ENCODE results near the gene NXT1. TPM values are rescaled to one million over a fixed set of nuclear protein-coding genes. Genes with fewer than 3 reads are reported as not detected.
"Not testable (repeated sequence)": the region's sequence is repeated elsewhere in the genome, so short reads cannot be mapped to it uniquely, and the experiment has no call there.

Gene NXT1
- total RNA-seq, 4 donors from 2014 or later = 17.5 to 95.0 (median 33.3) TPM

- DNase-seq (ENCODE audit: low spot score) (no peak), ATAC-seq (ENCODE audit: low FRiP score) (no peak)
- TF ChIP-seq, protein P1, sequence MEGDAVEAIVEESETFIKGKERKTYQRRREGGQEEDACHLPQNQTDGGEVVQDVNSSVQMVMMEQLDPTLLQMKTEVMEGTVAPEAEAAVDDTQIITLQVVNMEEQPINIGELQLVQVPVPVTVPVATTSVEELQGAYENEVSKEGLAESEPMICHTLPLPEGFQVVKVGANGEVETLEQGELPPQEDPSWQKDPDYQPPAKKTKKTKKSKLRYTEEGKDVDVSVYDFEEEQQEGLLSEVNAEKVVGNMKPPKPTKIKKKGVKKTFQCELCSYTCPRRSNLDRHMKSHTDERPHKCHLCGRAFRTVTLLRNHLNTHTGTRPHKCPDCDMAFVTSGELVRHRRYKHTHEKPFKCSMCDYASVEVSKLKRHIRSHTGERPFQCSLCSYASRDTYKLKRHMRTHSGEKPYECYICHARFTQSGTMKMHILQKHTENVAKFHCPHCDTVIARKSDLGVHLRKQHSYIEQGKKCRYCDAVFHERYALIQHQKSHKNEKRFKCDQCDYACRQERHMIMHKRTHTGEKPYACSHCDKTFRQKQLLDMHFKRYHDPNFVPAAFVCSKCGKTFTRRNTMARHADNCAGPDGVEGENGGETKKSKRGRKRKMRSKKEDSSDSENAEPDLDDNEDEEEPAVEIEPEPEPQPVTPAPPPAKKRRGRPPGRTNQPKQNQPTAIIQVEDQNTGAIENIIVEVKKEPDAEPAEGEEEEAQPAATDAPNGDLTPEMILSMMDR (IDR thresholded peaks at IDR 0.05) = no peak
Measured at GRCh38 chr20:23347791-23348190, 2.8 kb upstream of the NXT1 start.

- DNase-seq (ENCODE audit: low spot score); ATAC-seq (ENCODE audit: low FRiP score): not testable (repeated sequence)
Measured at GRCh38 chr20:23348510-23348909, 2.1 kb upstream of the NXT1 start.

DNA sequence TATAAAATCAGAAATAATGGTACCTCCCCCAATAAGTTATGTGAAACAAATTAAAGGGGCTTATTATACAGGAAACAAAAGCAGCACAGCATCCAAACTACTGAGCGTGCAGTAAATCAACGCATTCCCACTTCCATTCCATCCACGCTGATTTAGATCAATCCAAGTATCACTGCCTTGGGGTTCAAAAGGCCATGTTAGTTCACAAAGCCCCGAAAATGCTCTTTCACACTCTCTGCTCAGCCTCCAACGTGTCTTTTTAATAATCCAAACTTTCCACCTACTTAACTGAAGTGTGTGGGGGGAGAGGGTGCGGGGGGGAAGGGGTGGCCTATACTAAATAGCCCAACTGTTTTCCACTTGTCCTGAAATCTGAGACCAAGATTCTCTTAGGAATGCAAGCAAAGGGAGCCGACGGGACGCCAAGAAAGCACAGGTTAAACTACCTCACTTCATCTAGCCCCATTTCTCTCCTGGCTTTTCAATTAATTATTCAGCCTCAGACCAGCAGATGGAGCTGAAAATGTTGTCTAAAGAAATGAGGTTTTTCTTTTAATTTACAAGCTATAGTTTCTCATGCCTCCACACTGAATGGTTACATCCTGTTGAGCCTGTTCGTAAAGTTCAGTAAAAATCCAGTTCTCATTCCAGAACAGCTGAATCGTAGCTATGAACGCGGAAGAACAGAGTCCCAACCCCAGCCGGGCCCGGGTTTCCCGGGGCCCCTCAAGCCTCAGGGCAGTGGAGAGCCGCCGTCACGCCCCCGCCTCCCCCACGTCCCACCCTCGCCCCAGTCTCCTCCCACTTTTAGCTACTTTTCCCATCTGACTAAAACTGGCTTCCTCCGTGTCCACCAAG is 1.0 kb upstream of the NXT1 start:
- TF ChIP-seq, protein P1 (IDR thresholded peaks at IDR 0.05) = no peak
- peak; percentile 41 for ATAC-seq (ENCODE audit: low FRiP score)
- DNase-seq (ENCODE audit: low spot score) = no peak

- DNase-seq (ENCODE audit: low spot score) (peak; percentile 48), ATAC-seq (ENCODE audit: low FRiP score) (peak; percentile 17)
- TF ChIP-seq, protein P1 (IDR thresholded peaks at IDR 0.05) = no peak
Measured at GRCh38 chr20:23350904-23351838, 580 bp downstream of the NXT1 start.

GRCh38 chr20:23356203-23356602 is 5.6 kb downstream of the NXT1 start:
- no peak for DNase-seq (ENCODE audit: low spot score)
- TF ChIP-seq, protein P1 (IDR thresholded peaks at IDR 0.05) = no peak
- ATAC-seq (ENCODE audit: low FRiP score) = no peak

GRCh38 chr20:23357767-23358562 is 7.4 kb downstream of the NXT1 start:
- TF ChIP-seq, protein P1 (IDR thresholded peaks at IDR 0.05) = no peak
- ATAC-seq (ENCODE audit: low FRiP score) (peak; percentile 88), DNase-seq (ENCODE audit: low spot score) (peak; percentile 100)

- no peak for DNase-seq (ENCODE audit: low spot score)
- TF ChIP-seq, protein P1 (IDR thresholded peaks at IDR 0.05) = no peak
- no peak for ATAC-seq (ENCODE audit: low FRiP score)
Measured at GRCh38 chr20:23358563-23358906, 7.9 kb downstream of the NXT1 start.

Measured in omental fat pad (tissue), 4 donors.